HepG2 (cell line): ENCODE results near the gene PARVB. TPM values are rescaled to one million over a fixed set of nuclear protein-coding genes. Genes with fewer than 3 reads are reported as not detected.

Experiments used
- ATAC-seq: fragments of 200-7000 bp; cut with Tn5 transposase; 3 replicates; pipeline ENCODE4 v1.9.1; 2020; ENCODE audit warnings: mild to moderate bottlenecking, moderate library complexity
- BruUV-seq: library from RNA; stranded (reverse); fragments of 400-500 nt; replicated peaks from 2 replicates; lab custom pipeline; 2021; lab: Mats Ljungman, UMichigan
- CTCF ChIA-PET: fragments of 300-600 bp; formaldehyde crosslinking; extraction: SDS; loops from one replicate; lab custom pipeline; 2021; ENCODE audit warnings: low total read pairs, inconsistent platforms, low intra/inter-chr PET ratio; lab: Yijun Ruan, JAX
- POLR2A ChIA-PET: fragments of 350-600 bp; sonication (Branson Sonifier 250); formaldehyde crosslinking; loops from one replicate; lab custom pipeline; 2020; ENCODE audit warnings: antibody characterized with exemption, inconsistent platforms; lab: Yijun Ruan, JAX
- DNase-seq: peaks from one replicate; pipeline ENCODE4 v3.0.0-alpha.2; 2015; ENCODE audit warnings: low spot score
- FAIRE-seq: peaks from 3 replicates; lab custom pipeline; 2011; peaks lifted over from hg19 to GRCh38; lab: Jason Lieb, UNC
- H2AFZ ChIP-seq: one replicate; pipeline ENCODE4 v1.6.1; 2011; ENCODE audit warnings: low read length, inconsistent platforms
- H3K27ac ChIP-seq: fragments of 300-600 bp; 3 replicates; pipeline ENCODE4 v1.8.0; 2011; ENCODE audit warnings: mixed run types, mild to moderate bottlenecking, mixed read lengths, low read length, inconsistent platforms; ENCODE audit not compliant: insufficient read depth; ENCODE audit errors: extremely low read length
- H3K27me3 ChIP-seq, 2 experiments: fragments of 200-600 bp in 1 of 2; 2 replicates in 1 of 2; 3 replicates in 1 of 2; pipeline versions ENCODE4 v1.6.0 to v1.8.0; 2011; ENCODE audit warnings: low read length in 2 of 2, mild to moderate bottlenecking in 2 of 2, moderate library complexity in 2 of 2, inconsistent platforms in 1 of 2; ENCODE audit not compliant: insufficient read depth in 2 of 2, control insufficient read depth in 1 of 2
- H3K36me3 ChIP-seq, 2 experiments: fragments of 200-600 bp in 1 of 2; replicated peaks in 1 of 2; 2 replicates in 1 of 2; 3 replicates in 1 of 2; pipeline versions ENCODE4 v1.5.1 to v1.8.0; 2011; ENCODE audit warnings: low read length in 2 of 2, inconsistent platforms in 1 of 2; ENCODE audit not compliant: insufficient read depth in 2 of 2, control insufficient read depth in 1 of 2
- H3K4me1 ChIP-seq: 2 replicates; pipeline ENCODE4 v1.5.1; 2012; ENCODE audit warnings: low read length, inconsistent platforms; ENCODE audit not compliant: insufficient read depth
- H3K4me2 ChIP-seq: 2 replicates; pipeline ENCODE4 v1.6.0; 2011; ENCODE audit warnings: low read depth, low read length, inconsistent platforms
- H3K4me3 ChIP-seq, 3 experiments: fragments of 200-600 bp in 1 of 3; sonication (generic), shearing (Covaris generic) in 1 of 3; replicated peaks in 1 of 3; 2 replicates each; pipeline ENCODE4 v1.5.1; 2011 to 2016; ENCODE audit warnings: low read length in 3 of 3, inconsistent platforms in 2 of 3, low read depth in 2 of 3, mild to moderate bottlenecking in 2 of 3, control low read depth in 1 of 3, mixed read lengths in 1 of 3; ENCODE audit not compliant: insufficient read depth in 1 of 3
- H3K79me2 ChIP-seq: one replicate; pipeline ENCODE4 v1.6.1; 2011; ENCODE audit warnings: low read length, inconsistent platforms; ENCODE audit not compliant: insufficient read depth
- H3K9ac ChIP-seq: 2 replicates; pipeline ENCODE4 v1.6.0; 2011; ENCODE audit warnings: mild to moderate bottlenecking, low read depth, low read length, inconsistent platforms; ENCODE audit not compliant: insufficient read depth
- H3K9me3 ChIP-seq: 2 replicates; pipeline ENCODE4 v1.5.1; 2012; ENCODE audit warnings: mild to moderate bottlenecking, low read length
- H4K20me1 ChIP-seq: 2 replicates; pipeline ENCODE4 v1.6.0; 2011; ENCODE audit warnings: inconsistent platforms, mild to moderate bottlenecking, low read length, moderate library complexity; ENCODE audit not compliant: insufficient read depth
- ELF4 ChIP-seq: sonication (generic); formaldehyde crosslinking; IDR thresholded peaks from 2 replicates; pipeline ENCODE4 v1.5.0; 2020; ENCODE audit warnings: missing genetic modification reagents, mild to moderate bottlenecking, moderate library complexity, borderline replicate concordance
- ETV6 ChIP-seq: sonication (generic); formaldehyde crosslinking; conservative IDR thresholded peaks from 2 replicates; pipeline ENCODE4 v1.4.0; 2020; ENCODE audit warnings: missing genetic modification reagents
- GPN1 ChIP-seq: sonication (generic); formaldehyde crosslinking; IDR thresholded peaks from 2 replicates; pipeline ENCODE4 v1.5.1; 2020; ENCODE audit warnings: missing genetic modification reagents, borderline replicate concordance
- PHB2 ChIP-seq: fragments of 450-650 bp; IDR thresholded peaks from 2 replicates; pipeline ENCODE4 v1.6.1; 2018; ENCODE audit not compliant: partially characterized antibody
- RARA ChIP-seq: IDR thresholded peaks from 2 replicates; pipeline ENCODE4 v1.6.1; 2016; ENCODE audit warnings: missing genetic modification reagents, missing compliant biosample characterization
- SNAPC2 ChIP-seq: sonication (generic); formaldehyde crosslinking; IDR thresholded peaks from 2 replicates; pipeline ENCODE4 v1.8.1; 2022; ENCODE audit warnings: mild to moderate bottlenecking, missing genetic modification reagents
- SRSF9 ChIP-seq: fragments of 200-400 bp; formaldehyde crosslinking; IDR thresholded peaks from 2 replicates; pipeline ENCODE4 v1.6.1; 2018; ENCODE audit warnings: borderline replicate concordance, mild to moderate bottlenecking, low read depth, low read length; ENCODE audit not compliant: insufficient read depth, poor library complexity, severe bottlenecking
- TAF1 ChIP-seq: sonication (generic); formaldehyde crosslinking; IDR thresholded peaks from 2 replicates; pipeline ENCODE4 v1.4.0; 2020; ENCODE audit warnings: missing genetic modification reagents
- TBX2 ChIP-seq: sonication (generic); formaldehyde crosslinking; IDR thresholded peaks from 2 replicates; pipeline ENCODE4 v1.5.0; 2020; ENCODE audit warnings: missing genetic modification reagents, mild to moderate bottlenecking, borderline replicate concordance
- YY1 ChIP-seq: IDR thresholded peaks from 2 replicates; pipeline ENCODE4 v1.6.1; 2011; ENCODE audit warnings: low read length, low read depth, moderate library complexity, mild to moderate bottlenecking; ENCODE audit not compliant: insufficient read depth, insufficient replicate concordance
- ZBTB20 ChIP-seq: sonication (generic); formaldehyde crosslinking; IDR thresholded peaks from 2 replicates; pipeline ENCODE4 v1.8.1; 2023; ENCODE audit warnings: missing genetic modification reagents, low read depth, mild to moderate bottlenecking, borderline replicate concordance
- ZC3H13 ChIP-seq: sonication (generic); formaldehyde crosslinking; IDR thresholded peaks from 2 replicates; pipeline ENCODE4 v1.8.1; 2023; ENCODE audit warnings: mild to moderate bottlenecking, missing genetic modification reagents, moderate library complexity
- WGBS: methylation state at CpG from one replicate; pipeline ENCODE4 v1.1.6; 2017; ENCODE audit warnings: low lambda C conversion rate; 5-methylcytosine and 5-hydroxymethylcytosine counted together
- in situ Hi-C: cut with HindIII; loops from 2 replicates; pipeline ENCODE4 v1.10.0; 2017; ENCODE audit warnings: low pct_unique_long_range_greater_than_20kb; ENCODE audit not compliant: extremely low pct_ligation_motif_present
- intact Hi-C: fragments of 100-400 bp; cut with micrococcal nuclease; formaldehyde crosslinking; loops from one replicate; pipeline ENCODE4 v1.10.0; 2022; ENCODE audit not compliant: unreplicated experiment
- polyA plus RNA-seq, 8 experiments: library from polyadenylated mRNA; depleted of rRNA in 3 of 8; stranded (reverse) in 7 of 8; unstranded in 1 of 8; fragments of >200 nt; fragmentation: Illumina TruSeq in 4 of 8; extraction: Trizol in 4 of 8; gene quantifications; 2 replicates each; pipeline versions ENCODE4 v1.2.1 to v1.2.3, GENCODE V29; 2011 to 2016; ENCODE audit warnings: low read depth in 4 of 8, missing spikeins in 1 of 8, mixed read lengths in 1 of 8; ENCODE audit not compliant: insufficient read depth in 1 of 8
- total RNA-seq, 5 experiments: library from RNA; depleted of rRNA; stranded (reverse); fragments of >200 nt; fragmentation: Illumina TruSeq; extraction: Trizol; gene quantifications; 2 replicates each; pipeline ENCODE4 v1.2.3, GENCODE V29; 2016; ENCODE audit warnings: low read depth in 1 of 5
- TF ChIP-seq, protein P1 (sequence below): sonication (generic); formaldehyde crosslinking; IDR thresholded peaks from 2 replicates; pipeline ENCODE4 v1.4.0; 2020; ENCODE audit warnings: mild to moderate bottlenecking, missing genetic modification reagents
- TF ChIP-seq, protein P2 (sequence below): sonication (generic); formaldehyde crosslinking; IDR thresholded peaks from 2 replicates; pipeline ENCODE4 v1.8.0; 2022; ENCODE audit warnings: mild to moderate bottlenecking, missing genetic modification reagents, moderate library complexity
- TF ChIP-seq, protein P3 (sequence below): sonication (generic); formaldehyde crosslinking; IDR thresholded peaks from 2 replicates; pipeline ENCODE4 v1.9.0; 2021; ENCODE audit warnings: mild to moderate bottlenecking, missing genetic modification reagents

PARVB gene
- total and polyA plus RNA-seq, 2 of the 13 experiments (the other 11 are each of a cell fraction or from before 2014, with no cell fraction given) = 0.11 to 0.15 TPM

DNA sequence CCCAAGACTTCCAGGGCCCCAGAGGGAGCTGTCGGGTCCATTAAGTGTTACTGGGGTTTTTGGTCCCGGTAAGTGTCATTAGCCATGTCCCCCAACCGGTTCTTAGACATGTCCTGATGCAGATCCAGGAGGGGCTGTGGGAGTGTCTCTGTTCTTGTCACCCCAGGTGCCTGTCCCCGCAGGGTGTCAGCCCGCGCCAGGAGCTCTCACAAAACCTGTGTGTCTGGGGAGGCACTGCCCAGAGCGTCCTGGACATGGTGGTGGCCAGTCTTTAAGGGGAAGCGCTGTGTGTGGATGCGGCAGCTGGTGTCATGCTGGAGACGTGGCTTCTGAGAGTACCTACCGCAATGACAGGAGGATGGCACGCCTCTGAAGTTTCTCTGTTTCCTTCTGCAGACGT, 144.1 kb downstream of the PARVB start (continued):
- TF ChIP-seq ELF4 (CRISPR knock-in tag) (no peak), TBX2 (CRISPR knock-in tag) (no peak)
- TF ChIP-seq, protein P1, sequence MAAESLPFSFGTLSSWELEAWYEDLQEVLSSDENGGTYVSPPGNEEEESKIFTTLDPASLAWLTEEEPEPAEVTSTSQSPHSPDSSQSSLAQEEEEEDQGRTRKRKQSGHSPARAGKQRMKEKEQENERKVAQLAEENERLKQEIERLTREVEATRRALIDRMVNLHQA (CRISPR knock-in tag) = no peak
- TF ChIP-seq, protein P2, sequence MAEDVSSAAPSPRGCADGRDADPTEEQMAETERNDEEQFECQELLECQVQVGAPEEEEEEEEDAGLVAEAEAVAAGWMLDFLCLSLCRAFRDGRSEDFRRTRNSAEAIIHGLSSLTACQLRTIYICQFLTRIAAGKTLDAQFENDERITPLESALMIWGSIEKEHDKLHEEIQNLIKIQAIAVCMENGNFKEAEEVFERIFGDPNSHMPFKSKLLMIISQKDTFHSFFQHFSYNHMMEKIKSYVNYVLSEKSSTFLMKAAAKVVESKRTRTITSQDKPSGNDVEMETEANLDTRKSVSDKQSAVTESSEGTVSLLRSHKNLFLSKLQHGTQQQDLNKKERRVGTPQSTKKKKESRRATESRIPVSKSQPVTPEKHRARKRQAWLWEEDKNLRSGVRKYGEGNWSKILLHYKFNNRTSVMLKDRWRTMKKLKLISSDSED (CRISPR knock-in tag) = no peak
- TF ChIP-seq, all 625 proteins: peak for 0

DNA sequence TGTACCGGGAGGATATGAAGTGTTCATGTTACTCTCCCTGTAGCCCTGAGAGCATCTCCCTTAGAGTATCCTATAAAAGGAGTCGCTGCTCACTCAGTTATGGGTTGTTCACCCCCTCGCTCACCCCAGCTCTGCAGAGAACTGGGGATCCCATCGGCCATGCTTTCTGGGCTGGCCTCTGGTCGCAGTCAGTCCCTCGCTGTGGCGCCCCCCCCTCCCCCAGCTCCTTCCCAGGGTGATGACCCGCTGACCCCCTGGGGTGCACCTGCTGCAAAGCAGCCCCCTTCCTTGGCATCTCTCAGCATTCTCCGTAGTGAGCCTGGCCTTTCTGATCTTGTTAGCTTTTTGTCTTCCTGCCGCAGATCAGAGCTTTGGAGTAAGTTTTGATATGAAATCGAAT, 146.4 kb downstream of the PARVB start:
- POLR2A ChIA-PET = no interaction called here
- no peaks in the 10 kb centered on the region for H3K79me2 ChIP-seq
- CTCF ChIA-PET = no interaction called here
- DNase-seq (no peak), ATAC-seq (no peak), FAIRE-seq (no peak)
- intact Hi-C loops = no loop called here
- no peak overlapping the region for H3K9ac ChIP-seq
- H2AFZ ChIP-seq = no peak overlapping the region
- H3K9me3 ChIP-seq = no peaks in the 10 kb centered on the region
- H3K27ac ChIP-seq = no peak overlapping the region
- H4K20me1 ChIP-seq = no peaks in the 10 kb centered on the region
- no peak overlapping the region for H3K4me3 ChIP-seq
- no peak overlapping the region for H3K4me2 ChIP-seq
- in situ Hi-C loops = no loop called here
- BruUV-seq = no TSS peak
- H3K27me3 ChIP-seq = peaks cover 0 to 15% of the 10 kb centered on the region in 2 experiments; a peak in 2 of 5 replicates
- no peaks in the 10 kb centered on the region for H3K4me1 ChIP-seq
- WGBS = 58% methylated on average over 5 of the region's 11 CpGs
- H3K36me3 ChIP-seq = no peaks in the 10 kb centered on the region
- TF ChIP-seq PHB2 (no peak), TAF1 (CRISPR knock-in tag) (no peak), ZC3H13 (CRISPR knock-in tag) (no peak), YY1 (no peak), ZBTB20 (no peak), RARA (CRISPR knock-in tag) (no peak), ETV6 (CRISPR knock-in tag) (no peak), GPN1 (CRISPR knock-in tag) (no peak), SNAPC2 (no peak), SRSF9 (no peak)
- TF ChIP-seq, protein P3, sequence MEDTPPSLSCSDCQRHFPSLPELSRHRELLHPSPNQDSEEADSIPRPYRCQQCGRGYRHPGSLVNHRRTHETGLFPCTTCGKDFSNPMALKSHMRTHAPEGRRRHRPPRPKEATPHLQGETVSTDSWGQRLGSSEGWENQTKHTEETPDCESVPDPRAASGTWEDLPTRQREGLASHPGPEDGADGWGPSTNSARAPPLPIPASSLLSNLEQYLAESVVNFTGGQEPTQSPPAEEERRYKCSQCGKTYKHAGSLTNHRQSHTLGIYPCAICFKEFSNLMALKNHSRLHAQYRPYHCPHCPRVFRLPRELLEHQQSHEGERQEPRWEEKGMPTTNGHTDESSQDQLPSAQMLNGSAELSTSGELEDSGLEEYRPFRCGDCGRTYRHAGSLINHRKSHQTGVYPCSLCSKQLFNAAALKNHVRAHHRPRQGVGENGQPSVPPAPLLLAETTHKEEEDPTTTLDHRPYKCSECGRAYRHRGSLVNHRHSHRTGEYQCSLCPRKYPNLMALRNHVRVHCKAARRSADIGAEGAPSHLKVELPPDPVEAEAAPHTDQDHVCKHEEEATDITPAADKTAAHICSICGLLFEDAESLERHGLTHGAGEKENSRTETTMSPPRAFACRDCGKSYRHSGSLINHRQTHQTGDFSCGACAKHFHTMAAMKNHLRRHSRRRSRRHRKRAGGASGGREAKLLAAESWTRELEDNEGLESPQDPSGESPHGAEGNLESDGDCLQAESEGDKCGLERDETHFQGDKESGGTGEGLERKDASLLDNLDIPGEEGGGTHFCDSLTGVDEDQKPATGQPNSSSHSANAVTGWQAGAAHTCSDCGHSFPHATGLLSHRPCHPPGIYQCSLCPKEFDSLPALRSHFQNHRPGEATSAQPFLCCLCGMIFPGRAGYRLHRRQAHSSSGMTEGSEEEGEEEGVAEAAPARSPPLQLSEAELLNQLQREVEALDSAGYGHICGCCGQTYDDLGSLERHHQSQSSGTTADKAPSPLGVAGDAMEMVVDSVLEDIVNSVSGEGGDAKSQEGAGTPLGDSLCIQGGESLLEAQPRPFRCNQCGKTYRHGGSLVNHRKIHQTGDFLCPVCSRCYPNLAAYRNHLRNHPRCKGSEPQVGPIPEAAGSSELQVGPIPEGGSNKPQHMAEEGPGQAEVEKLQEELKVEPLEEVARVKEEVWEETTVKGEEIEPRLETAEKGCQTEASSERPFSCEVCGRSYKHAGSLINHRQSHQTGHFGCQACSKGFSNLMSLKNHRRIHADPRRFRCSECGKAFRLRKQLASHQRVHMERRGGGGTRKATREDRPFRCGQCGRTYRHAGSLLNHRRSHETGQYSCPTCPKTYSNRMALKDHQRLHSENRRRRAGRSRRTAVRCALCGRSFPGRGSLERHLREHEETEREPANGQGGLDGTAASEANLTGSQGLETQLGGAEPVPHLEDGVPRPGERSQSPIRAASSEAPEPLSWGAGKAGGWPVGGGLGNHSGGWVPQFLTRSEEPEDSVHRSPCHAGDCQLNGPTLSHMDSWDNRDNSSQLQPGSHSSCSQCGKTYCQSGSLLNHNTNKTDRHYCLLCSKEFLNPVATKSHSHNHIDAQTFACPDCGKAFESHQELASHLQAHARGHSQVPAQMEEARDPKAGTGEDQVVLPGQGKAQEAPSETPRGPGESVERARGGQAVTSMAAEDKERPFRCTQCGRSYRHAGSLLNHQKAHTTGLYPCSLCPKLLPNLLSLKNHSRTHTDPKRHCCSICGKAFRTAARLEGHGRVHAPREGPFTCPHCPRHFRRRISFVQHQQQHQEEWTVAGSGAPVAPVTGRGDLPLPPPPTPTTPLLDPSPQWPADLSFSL (CRISPR knock-in tag) = no peak
